ENCODE measurements around the gene SFXN5. TPM values are rescaled to one million over a fixed set of nuclear protein-coding genes. Genes with fewer than 3 reads are reported as not detected.

SFXN5 gene
- total and polyA plus RNA-seq, 2 of the 8 experiments (the other 6 are each of a cell fraction or from before 2014, with no cell fraction given), result 29.3 to 33.1 TPM

- H2BK15ac ChIP-seq (ENCODE audit: low read length), result no peak overlapping the region
- no peak overlapping the region for H3K4me3 ChIP-seq (ENCODE audit: extremely low read depth in 1 of 4, insufficient read depth in 2 of 4, low read depth in 3 of 4, low read length in 4 of 4)
- POLR2A ChIA-PET (ENCODE audit: partially characterized antibody), result interaction anchor here (0.9 to 1.7 kb wide), 3 partner anchors 25 to 179 kb away, joined by 3 to 6 read pairs (median 3); partner anchors contain the start of genes EMX1 and SFXN5
- peaks cover 0 to 46% (median 35%) of the 10 kb centered on the region in 4 experiments; a peak in 6 of 7 replicates for H3K27me3 ChIP-seq (replicated peaks in 1 of 4; ENCODE audit: control insufficient read depth in 3 of 4, extremely low read depth in 1 of 4, insufficient read depth in 3 of 4, low read length in 3 of 4)
- no peaks in the 10 kb centered on the region for H3K79me1 ChIP-seq (ENCODE audit: low read depth, low read length)
- H3K23ac ChIP-seq (ENCODE audit: insufficient read length), result no peak overlapping the region
- H3K4ac ChIP-seq (replicated peaks; ENCODE audit: insufficient read length, low read depth, low read length), result no peak overlapping the region
- 31% methylated on average over 11 of the region's 11 CpGs; no CpG with 5 or more reads in 1 of the 2 experiments for WGBS, 2 experiments (ENCODE audit: extremely low coverage in 1 of 2, insufficient coverage in 1 of 2, insufficient read length in 1 of 2, insufficient replicate concordance in 2 of 2, low coverage in 1 of 2, low lambda C conversion rate in 2 of 2, missing lambda C conversion rate in 1 of 2)
- peaks cover 5 to 12% (median 8%) of the 10 kb centered on the region in 4 experiments for H3K4me1 ChIP-seq (replicated peaks in 1 of 4; ENCODE audit: control insufficient read depth in 3 of 4, insufficient read depth in 4 of 4, low read length in 3 of 4)
- H3K27ac ChIP-seq (ENCODE audit: low read depth, low read length), result no peak overlapping the region
- H3K4me2 ChIP-seq (ENCODE audit: insufficient read depth in 1 of 2, low read depth in 2 of 2, low read length in 2 of 2), result no peak overlapping the region
- no peak overlapping the region for H4K5ac ChIP-seq (ENCODE audit: insufficient read length, low read depth, low read length)
- no peak overlapping the region for H3K9ac ChIP-seq (replicated peaks in 1 of 4; ENCODE audit: extremely low read depth in 1 of 4, low read depth in 3 of 4, low read length in 3 of 4)
- no peak overlapping the region for H4K91ac ChIP-seq (replicated peaks; ENCODE audit: insufficient read length, low read length)
- no peaks in the 10 kb centered on the region for H3K36me3 ChIP-seq (ENCODE audit: control insufficient read depth in 2 of 4, insufficient read depth in 4 of 4, low read length in 3 of 4)
- CTCF ChIA-PET (ENCODE audit: partially characterized antibody), result interaction anchor here (0.6 to 19.1 kb wide), 42 partner anchors 10 to 843 kb away, joined by 3 to 497 read pairs (median 8); partner anchors contain the start of gene EMX1
- no peak overlapping the region for H2AK5ac ChIP-seq (ENCODE audit: low read depth, low read length)
- no peak overlapping the region for H2AFZ ChIP-seq (ENCODE audit: low read length)
- H2BK12ac ChIP-seq (ENCODE audit: low read depth, low read length), result no peak overlapping the region
- no peak overlapping the region for H2BK5ac ChIP-seq (ENCODE audit: low read depth, low read length)
- H3K23me2 ChIP-seq (ENCODE audit: low read depth, low read length), result peaks cover under 1% of the 10 kb centered on the region; the same call in 1 of the 2 replicates
- DNase-seq (ENCODE audit: low read depth in 1 of 2, low spot score in 2 of 2), result peak in 1 of 2 experiments; percentile 80
- no peaks in the 10 kb centered on the region for H3K9me3 ChIP-seq (ENCODE audit: insufficient read depth in 2 of 2, low read depth in 1 of 2, low read length in 1 of 2)
- no peak overlapping the region for H3K56ac ChIP-seq (replicated peaks; ENCODE audit: insufficient read length, low read depth, low read length)
- H3K14ac ChIP-seq (ENCODE audit: insufficient read length), result no peak overlapping the region
- FAIRE-seq, result no peak
- peaks cover 0 to 4% of the 10 kb centered on the region in 2 experiments for H4K20me1 ChIP-seq (replicated peaks in 1 of 2; ENCODE audit: control insufficient read depth in 1 of 2, insufficient read depth in 2 of 2, low read length in 2 of 2)
- no peak overlapping the region for H4K8ac ChIP-seq (ENCODE audit: extremely low read depth, insufficient read depth, low read length)
- no peak overlapping the region for H3K18ac ChIP-seq (ENCODE audit: extremely low read depth, low read length)
- H3K79me2 ChIP-seq (ENCODE audit: control insufficient read depth in 1 of 2, insufficient read depth in 2 of 2, low read length in 2 of 2), result no peaks in the 10 kb centered on the region
- H2BK20ac ChIP-seq (ENCODE audit: low read length), result no peak overlapping the region
- H2BK120ac ChIP-seq (replicated peaks; ENCODE audit: low read depth, low read length), result no peak overlapping the region
- TF ChIP-seq MAX (IDR thresholded peaks at IDR 0.05) (peak; percentile 26; the same call in 1 of the 2 replicates), KDM5A (IDR thresholded peaks at IDR 0.05; ENCODE audit: low read length) (no peak), CTCF (IDR thresholded peaks at IDR 0.05; ENCODE audit: control extremely low read depth in 1 of 3, insufficient read depth in 1 of 3, low read depth in 1 of 3, low read length in 3 of 3) (peak; percentile 95 to 98 (median 98)), SIN3A (conservative IDR thresholded peaks at IDR 0.05 in 1 of 2, IDR thresholded peaks at IDR 0.05 in 1 of 2; ENCODE audit: low read depth in 1 of 2, low read length in 2 of 2) (0 out of 4 replicates have a peak, but pooled peaks of 1 of the 2 experiments have one; percentile 32), ATF3 (IDR thresholded peaks at IDR 0.05; ENCODE audit: insufficient read depth, low read depth, low read length) (no peak), YY1 (IDR thresholded peaks at IDR 0.05; ENCODE audit: low read depth, low read length) (peak; percentile 54; the same call in 1 of the 2 replicates), SRF (IDR thresholded peaks at IDR 0.05; ENCODE audit: low read depth, low read length) (0 out of 2 replicates have a peak, but pooled peaks have one; percentile 43), EZH2 (IDR thresholded peaks at IDR 0.05; ENCODE audit: low read depth, low read length, severe bottlenecking) (no peak)
These were observed 178.9 kb downstream of the SFXN5 start for GRCh38 chr2:72892506-72893173.
